ENCODE results near the gene WIPF2.

DNA sequence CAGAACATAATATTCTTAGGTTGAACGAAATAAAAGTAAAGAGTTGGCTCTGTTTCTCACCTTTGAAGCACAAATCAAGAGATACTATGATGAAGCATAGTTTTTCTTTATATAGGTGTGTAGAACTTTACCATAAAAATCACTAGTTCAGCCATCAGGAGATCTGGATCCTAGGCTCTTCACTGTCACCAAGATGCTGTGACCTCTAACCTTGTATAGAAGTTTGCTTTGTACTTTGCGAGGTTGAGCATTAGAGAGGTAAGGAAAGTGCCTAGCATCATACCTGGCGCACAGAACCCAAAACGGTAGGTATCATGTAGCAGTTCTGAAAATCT lies 68.0 kb downstream of the WIPF2 start:
- TF ChIP-seq, protein P1, sequence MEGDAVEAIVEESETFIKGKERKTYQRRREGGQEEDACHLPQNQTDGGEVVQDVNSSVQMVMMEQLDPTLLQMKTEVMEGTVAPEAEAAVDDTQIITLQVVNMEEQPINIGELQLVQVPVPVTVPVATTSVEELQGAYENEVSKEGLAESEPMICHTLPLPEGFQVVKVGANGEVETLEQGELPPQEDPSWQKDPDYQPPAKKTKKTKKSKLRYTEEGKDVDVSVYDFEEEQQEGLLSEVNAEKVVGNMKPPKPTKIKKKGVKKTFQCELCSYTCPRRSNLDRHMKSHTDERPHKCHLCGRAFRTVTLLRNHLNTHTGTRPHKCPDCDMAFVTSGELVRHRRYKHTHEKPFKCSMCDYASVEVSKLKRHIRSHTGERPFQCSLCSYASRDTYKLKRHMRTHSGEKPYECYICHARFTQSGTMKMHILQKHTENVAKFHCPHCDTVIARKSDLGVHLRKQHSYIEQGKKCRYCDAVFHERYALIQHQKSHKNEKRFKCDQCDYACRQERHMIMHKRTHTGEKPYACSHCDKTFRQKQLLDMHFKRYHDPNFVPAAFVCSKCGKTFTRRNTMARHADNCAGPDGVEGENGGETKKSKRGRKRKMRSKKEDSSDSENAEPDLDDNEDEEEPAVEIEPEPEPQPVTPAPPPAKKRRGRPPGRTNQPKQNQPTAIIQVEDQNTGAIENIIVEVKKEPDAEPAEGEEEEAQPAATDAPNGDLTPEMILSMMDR (IDR thresholded peaks at IDR 0.05), result no peak
- no peak for TF ChIP-seq JUN (CRISPR knock-in tag; IDR thresholded peaks at IDR 0.05)

Data from WTC11 (cell line).